NCI-H1092 treated with DMSO at 0.1 percent for 48 hours (cell line): Measurements from ENCODE around the gene UNCX.

Experiments used
- DNase-seq: peaks from one replicate; lab custom pipeline; 2025; lab: John Stamatoyannopoulos, UW

Gene UNCX

DNA sequence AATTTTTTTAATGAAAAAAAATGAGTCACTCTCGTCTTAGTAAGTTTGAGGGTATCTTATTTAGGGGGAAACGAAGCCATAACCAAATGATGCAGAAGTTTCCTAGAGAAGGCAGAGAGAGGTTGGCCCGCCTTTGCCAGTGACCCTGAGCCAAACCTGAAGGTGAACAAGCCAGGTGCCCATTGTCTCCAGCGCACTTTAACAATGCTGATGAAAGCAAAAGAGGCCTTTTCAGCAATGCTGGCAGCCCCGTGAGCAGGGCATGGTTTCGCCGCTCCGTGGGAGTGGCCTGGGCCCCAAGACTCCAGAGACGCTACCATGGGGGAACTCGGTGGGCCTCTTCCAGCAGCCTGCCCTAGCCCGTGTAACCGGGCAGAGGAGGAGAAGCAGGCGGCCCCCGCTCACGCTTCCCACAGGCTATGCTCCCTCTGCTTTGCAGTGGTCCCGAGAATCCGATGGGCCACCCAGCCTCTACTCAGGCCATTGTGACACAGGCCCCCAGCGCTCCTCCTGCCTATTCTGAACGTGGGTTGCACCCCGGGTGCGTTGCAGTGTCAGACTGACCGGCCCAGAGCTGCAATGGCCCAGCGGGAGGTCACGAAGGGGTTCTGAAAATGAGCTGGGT lies 14.0 kb upstream of the UNCX start:
- DNase-seq: no peak

DNA sequence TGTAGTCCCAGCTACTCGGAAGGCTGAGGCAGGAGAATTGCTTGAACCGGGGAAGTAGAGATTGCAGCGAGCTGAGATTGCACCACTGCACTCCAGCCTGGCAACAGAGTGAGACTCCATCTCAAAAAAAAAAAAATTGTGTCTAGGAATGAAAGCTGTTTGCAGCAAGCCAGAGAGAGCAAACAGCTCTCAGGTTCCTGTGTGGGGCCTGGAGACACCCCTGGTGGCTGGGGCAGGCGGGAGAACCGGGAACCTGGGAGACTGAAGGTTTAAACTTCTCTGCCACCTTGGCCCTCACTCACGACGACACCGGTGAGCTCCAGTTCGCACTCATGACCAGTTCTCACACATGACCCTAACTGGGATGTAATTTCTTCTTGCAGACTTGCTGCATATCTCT lies 13.2 kb upstream of the UNCX start:
- no peak for DNase-seq

DNA sequence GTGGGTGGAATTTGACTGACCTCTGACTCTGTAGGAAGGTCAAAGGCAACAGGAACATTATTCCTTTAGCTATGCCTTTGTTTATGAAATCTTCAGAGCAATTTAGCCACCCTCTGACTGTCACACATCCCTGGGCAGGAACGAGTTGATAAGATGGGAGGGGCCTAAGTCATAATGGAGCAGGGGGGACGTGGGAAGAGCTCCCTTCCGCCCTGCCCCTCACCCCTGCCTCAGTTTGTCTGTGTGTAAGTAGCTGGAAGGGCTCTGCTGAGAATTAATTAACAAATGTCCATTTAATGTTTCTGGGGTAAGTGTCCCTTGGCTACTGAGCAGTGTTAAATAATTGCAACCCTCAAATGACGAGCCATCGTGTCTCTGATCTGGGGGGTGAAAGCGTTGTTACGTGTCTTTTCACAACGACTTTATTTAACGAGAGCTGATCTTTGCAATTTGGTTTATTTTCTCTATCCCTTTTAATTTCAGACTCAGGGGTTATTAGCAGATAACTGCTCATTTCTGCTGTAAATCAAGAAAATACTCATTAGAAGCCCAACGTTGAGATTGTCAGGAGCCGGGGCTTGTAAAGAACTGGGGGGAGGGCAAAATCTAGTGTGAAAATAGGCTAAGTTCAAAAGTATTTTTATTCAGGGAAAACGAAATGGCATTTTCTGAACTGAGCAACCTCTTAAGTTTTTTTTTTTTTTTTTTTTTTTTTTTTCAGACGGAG lies 12.5 kb upstream of the UNCX start:
- no peak for DNase-seq

DNA sequence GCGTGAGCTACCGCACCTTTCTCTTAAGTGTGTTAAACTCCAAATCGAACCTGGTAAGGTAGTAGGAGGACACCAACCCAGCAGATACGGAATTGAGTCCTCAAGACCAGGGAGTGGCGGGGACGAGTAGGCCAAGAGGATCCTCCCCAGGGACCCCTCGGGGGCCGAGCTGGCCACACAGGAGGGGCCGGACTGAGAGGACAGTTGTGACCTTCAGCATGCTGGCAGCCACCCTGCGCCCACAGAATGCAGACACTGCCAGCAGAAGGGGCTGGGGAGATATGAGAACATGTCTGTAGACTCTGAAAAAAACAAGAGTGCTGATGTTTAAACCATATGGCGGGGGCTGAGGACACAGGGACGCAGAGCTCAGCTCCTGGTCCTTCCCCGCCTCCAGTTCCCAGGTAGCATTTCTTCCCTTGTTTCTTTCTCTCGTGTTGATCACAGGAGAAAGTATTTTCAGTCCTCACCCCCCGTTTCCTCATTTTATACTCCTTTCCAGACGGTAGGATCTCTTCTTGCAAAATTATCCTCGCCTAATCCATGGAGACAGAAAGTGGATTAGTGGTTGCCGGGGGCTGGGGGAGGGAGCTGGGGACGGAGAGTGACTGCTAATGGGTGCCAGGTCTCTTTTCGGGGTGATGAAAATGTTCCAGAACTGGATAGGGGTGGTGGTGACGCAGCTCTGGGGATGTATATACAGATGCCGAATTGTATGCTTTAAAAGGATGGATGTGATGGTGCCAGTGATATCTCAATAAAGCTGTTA lies 11.5 kb upstream of the UNCX start:
- no peak for DNase-seq

DNA sequence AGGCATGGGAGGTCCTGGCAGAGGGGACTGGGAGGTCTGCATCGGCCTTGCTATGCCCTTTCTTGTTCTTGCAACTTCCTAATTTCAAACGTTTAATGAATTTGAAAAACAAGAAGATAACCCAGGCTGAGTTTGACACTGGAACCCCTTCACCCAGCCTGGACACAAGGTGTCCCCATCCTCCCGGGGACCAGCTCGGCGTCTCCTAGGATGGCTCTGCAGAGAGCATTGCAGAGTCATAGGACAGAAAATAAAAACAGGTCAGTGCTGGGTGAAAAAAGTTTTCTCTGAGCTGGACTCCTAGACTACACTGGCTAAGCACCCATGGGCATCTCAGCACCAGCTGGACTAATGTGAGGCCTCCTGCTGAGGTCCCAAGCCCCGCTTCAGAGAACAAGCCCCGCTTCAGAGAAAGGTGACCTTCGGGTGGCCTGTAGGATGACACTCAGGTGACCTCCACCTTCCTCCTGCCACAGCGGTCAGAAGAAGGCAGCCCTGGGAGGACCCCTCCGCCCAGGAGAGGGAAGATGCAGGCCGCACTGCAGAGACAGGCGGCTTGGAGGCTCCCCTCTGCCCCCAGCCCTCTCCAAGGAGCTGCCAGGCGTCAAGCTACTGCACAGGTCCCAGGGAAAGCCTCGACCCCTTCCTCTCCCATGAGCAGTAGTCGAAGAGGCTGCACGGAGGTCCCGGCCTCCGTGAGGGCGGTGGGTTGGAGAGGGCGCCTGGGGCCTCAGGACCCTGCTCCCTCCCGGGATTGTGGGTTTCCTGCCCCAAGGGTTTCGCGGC lies 9.3 kb upstream of the UNCX start:
- DNase-seq: no peak

DNA sequence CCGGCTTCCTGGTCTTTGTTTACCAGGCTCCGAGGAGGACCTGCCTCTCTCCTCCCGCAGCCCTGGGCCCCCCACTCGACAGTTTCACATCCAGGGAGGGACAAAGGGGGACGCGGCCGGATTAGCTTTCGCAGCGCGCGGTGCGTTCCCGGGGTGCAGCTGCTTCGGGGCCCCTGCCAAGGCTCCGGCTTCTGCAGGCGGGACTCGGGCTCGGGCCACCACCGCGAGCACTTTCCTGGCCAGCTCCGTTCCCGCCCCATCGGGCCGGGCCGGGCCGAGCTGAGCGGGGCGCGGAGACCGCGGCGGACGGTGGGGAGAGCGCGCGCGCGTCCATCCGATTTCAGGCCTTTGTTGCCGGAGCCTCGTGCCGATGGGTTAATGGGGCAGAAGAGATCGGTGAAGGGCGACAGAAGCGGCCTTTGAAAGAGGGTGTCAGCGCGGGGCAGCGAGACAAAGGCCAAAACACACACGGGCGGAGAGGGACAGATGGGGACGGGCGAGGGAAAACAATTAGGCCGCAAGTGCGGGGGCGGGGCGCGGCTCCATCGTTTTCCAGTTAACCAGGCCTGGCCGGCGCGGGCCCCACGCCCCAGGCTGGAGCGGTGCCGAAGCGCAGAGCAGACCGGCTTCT lies 8.5 kb upstream of the UNCX start:
- DNase-seq: no peak

DNA sequence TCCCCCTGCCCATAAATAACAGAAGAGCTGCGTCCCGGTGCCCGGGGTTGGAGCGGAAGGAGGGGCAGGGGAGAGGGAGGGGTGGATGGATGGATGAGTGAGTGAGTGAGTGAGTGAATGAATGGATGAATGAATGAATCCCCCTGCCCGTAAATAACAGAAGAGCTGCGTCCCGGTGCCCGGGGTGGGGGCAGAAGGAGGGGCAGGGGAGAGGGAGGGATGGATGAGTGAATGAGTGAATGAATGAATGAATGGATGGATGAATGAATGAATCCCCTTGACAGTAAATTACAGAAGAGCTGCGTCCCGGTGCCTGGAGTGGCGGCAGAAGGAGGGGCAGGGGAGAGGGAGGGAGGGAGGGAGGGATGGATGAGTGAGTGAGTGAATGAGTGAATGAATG lies 7.6 kb upstream of the UNCX start:
- DNase-seq: no peak

DNA sequence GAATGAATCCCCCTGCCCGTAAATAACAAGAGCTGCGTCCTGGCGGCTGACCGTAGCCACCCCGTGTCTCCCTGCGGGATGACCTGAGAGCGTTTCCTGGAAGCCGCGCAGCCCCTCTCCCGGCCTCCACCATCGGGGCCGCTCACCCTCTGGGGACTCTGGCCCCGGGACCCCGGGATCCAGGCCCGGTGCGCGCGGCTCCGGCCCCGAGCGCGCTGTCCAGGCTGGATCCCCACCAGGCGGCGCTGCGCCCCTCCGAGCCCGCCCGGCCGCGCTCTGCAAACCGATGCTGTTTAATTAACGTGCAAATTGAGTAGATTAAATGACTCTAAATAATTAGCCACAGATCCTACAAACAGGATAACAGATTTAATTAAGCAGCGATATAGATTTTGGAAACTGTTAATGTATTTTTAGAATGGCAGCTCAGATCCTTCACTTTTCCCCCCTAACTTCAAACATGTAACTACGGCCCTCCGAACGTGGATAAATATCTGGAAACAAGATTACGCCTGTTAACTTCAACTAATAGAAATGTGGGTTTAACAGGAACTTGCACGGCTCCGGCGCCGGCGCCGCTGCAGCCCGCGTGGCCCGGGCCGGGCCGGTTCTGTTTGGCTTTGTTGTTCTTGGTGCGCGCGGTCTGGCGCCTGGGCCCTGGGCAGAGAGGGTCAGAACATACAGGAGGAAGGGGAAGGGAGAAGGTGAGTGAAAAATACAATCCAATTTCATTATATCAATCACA lies 7.1 kb upstream of the UNCX start:
- DNase-seq: no peak

DNA sequence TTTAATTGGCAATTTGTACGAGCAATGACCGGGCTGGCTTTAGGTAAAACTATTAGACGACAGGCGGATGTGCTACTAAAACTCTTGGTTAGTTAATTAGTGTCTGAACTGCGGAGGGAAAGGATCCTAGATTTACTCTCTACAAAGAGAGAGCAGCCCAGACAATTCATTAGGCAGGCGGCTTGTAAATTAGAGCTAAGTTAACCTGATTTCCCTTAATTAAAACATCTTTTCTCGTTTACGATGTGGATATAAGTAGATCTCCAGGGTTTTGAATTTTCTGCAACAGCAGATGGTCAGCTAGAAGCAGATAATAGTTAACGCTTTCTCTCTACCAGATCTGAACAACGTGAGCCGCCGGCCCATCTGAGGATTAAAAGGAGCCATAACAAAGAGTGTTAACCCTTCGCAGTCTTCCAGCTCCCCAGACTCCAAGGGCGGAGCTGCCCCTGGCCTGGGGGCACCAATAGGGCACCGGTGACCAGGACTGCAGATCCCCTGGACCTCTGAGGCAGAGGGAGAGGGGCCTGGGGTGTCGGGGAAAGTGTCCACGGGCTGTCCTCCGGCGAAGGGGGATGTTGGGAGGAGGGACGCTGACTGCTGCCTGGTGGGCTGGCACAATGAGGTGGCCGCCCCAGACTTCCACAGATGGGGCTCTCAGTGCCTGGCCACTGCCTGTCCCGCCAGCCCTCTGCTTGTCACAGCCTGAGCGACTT lies 6.3 kb upstream of the UNCX start:
- no peak for DNase-seq

DNA sequence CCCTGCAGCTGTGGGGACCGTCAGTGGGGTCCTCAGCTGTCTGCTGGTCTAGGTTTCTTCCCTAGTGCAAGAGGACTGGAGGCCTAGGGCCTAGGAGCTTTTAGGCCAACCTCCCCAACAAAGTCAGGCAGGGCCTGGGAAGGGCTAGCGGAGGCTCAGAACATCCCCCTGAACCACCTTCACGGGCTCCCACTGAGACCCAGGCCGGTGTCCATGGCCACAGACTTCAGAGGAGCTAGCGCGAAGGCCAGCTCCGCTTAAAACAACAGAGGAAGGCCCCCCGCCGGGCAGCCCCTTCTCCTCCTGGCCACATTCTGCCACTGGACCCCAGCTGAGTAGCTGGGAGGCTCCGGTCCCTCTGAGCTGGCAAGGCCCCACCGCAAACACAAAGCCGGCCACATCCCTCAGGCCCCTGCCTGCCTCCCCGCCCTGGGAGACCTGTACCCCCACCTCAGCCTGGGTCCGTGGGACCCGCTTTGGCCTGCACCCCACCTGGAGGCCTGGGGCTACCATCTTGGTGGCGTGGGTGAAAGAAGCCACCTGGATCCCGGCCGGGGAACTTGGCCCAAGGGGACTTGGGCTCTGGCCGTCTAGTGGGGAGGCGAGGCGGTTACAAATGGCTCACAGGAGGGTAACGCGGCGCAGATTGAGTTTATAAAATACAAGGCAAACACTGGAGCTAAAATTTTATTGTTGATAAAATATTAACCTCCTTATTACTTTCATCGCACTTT lies 5.4 kb upstream of the UNCX start:
- DNase-seq: no peak

DNA sequence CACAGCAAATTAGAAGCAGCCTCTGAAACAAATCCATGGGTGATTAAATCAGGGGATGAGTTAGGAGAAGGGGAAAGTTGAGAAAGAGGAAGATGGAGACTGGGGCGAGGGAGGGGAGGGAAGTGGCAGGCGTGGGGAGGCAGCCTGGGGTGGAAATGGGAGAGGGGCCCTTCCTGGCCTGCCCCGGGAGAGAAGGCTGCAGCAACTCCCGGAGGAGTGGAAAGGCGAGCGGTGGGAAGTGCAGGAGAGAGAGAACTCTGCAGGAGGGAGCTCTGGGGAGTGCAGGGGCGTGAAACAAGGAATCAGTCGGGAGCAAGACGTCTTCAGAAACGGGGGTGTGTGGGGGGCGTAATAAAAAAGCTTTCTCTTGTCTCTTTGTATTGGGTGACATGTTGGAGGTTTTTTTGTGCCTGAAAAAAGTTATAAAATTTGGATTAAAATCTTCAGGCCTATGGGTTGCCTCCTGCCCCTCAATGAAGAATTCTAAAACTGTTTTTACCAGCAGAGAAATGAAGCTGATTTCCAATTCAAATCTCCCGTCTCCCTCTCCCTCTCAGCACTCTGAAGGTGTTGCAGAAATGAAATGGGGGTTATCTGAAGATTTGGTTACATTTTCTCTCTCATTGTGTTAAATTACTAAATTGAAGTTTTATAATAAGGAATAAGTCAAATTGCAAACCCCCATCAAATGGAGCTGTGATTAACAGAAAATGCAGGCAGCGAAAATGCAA lies 4.7 kb upstream of the UNCX start:
- DNase-seq: no peak

DNA sequence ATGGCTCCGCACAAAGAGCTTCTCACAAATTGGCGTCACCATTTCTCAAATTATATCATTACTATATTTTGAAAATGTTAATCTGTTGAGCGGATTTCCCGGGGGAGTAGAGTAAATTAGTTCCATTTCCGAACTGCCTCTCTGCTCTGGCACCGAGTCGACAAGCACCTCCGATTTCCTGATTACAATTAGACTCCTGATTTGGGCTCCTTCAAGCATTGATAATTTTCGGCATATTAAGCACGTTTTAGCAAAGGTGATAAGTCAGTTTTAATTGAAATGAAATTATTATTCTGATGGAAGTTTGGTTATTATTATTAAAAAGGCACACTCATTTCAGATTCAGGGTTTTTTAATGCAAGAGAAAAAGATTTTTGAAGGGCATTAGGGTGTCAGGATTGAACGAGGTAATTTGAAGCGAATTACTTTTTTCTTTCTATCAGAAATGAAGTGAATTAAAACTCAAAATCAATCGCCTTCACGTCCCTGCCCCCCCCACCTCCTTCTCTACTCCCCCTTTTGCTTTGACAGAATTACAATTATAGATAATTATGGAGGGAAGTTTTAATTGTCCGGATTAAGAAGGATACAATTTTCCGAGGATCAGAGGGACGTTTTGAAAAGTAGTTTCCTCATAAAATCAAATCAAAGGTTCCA lies 4.0 kb upstream of the UNCX start:
- no peak for DNase-seq

DNA sequence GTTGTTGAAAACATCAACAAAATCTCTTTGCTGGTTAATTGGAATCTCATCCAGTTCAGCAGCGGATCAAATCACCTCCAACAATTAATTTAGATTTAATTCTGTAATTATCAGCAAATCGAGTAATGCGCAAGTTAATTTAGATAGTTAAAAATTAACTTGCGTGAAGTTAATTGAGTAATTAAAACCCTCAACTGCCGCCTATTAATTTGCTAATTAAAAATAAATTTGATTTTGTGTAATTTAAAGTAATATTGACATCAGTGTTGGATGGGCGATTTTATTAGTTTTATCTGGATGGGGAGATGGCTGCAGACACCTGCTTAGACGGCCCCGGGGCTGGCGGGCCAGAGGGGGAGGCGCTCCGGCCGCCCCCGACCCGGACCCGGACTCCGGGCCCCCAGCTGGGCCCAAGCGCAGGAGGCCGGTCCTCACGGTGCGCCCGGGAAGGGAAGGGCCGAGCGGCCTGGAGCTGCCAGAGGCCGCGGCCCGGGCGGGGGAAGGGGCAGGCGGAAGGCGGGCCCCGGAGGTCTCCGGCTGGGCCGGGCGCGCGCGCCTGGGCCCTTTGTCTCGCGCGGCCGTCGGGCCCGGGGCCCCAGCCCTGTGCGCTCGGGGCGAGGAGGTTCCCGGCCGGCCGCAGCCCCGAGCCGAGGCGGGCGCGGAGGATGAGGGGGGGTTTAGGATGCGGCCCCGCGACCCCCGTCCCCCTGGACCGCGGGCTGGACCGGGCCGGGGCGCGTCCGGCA lies 3.3 kb upstream of the UNCX start:
- DNase-seq: no peak

DNA sequence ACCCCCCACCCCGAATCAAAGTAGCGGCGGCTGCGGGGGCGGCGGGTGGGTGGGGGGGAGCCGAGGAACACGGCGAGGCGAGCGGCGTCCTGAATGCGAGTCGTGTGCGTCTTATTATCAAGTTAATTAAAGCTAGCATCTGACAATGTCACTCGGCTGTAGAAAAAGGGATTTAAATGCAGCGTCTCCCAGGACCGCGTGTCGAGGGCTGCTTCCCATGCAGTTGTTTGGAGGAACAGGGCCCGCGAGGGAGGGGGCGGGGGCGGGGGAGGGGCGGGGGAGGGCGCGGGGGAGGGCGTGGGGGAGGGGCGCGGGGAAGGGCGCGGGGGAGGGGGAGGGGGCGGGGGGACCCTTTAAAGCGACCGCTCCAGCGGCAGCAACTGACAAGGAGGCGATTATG lies 2.7 kb upstream of the UNCX start:
- no peak for DNase-seq

DNA sequence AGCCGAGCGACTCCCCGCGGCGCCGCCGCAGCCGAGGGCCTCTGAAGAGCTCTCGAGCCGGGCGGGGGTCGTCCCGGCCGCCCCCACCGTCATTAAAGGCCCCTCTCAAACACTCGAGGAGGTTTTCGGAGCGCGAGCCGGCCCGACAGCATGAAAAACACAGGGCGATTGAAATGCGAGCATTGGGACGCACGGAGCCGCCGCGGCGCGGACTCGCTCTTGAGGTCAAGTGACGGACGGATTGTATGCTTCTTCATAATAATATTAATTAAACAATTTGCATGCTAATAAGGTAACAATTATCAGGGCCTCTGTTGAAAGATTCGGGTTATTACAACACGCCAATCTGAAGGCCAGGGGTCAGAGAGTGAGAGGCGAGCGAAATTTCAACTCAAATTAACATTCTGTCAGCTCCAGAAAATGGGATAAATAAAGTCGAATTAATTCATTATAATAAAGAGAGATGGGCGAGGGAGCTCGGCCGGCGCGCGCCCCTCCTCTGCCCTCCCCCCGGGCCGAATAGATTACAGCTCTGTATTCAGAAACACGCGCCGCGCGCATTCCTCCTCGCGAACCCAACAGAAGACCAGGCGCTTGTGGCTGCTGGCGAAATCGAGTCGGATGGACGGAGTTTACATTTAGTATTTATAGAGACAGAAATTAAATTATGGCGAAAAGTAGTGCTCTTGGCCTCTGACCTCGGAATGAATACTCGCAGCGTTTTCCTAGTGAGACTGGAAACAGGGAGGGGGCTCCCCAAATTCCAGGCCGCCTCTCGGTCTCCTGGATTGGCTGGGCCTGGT lies 2.1 kb upstream of the UNCX start:
- no peak for DNase-seq

DNA sequence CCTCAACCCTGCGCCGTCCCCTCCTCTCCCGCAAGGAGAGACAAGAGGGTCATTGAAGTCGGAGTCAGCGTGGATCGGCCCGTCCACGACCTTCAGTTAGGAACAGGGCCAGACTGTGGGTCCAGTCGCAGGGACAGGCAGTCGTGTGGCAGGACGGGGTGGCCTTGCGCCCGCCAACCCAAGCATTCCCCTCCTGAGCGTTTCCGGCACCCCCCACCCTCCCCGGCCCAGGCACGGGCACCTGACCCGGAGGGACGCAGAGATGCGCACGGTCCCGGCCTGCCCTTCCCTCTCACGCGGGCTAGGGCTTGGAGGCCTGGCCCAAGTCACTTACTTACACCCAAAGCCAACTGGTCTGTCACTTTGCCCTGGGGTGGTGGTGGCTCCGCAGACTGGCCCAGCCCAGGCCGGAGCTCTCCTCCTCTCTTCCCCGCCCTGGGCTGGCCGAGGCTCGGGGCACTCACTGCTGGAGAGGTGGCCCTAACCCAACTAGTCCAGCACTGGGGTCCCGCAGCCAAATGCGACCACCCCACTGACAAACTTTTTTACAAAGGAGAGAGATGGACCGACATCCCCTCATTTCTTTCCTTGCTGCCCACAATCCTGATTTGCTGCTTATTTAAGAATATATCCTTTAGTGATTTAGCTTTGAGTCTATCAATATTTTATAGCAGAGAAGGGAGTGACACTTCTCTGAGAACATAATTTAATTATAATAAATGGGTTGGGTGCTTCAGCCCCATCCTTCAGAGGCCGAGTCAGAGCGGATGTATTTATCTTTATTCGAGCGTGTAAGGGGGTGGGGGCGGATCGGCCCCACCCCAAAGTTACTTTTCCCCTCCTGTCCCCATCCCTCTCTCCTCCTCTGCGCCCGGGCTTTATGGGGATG lies 1.2 kb upstream of the UNCX start:
- DNase-seq: no peak
